ENCODE results near the gene MAT2B.

MAT2B gene

GRCh38 chr5:163562071-163562470 lies 56.7 kb downstream of the MAT2B start:
- ATAC-seq, result no peak

- no peak for ATAC-seq
These were observed 57.7 kb downstream of the MAT2B start for GRCh38 chr5:163563112-163563511.

- no peak for ATAC-seq
These were observed 58.5 kb downstream of the MAT2B start for GRCh38 chr5:163563880-163564279.

GRCh38 chr5:163564321-163564938 lies 59.0 kb downstream of the MAT2B start:
- ATAC-seq, result no peak

GRCh38 chr5:163565492-163565891 lies 60.1 kb downstream of the MAT2B start:
- ATAC-seq, result no peak

- peak; percentile 61 to 74 for ATAC-seq
These were observed 60.7 kb downstream of the MAT2B start for GRCh38 chr5:163565931-163566608.

GRCh38 chr5:163566678-163567077 lies 61.3 kb downstream of the MAT2B start:
- no peak for ATAC-seq

- ATAC-seq, result no peak
These were observed 62.4 kb downstream of the MAT2B start for GRCh38 chr5:163567811-163568210.
